ENCODE data around the gene SWI5.

The SWI5 gene

DNA sequence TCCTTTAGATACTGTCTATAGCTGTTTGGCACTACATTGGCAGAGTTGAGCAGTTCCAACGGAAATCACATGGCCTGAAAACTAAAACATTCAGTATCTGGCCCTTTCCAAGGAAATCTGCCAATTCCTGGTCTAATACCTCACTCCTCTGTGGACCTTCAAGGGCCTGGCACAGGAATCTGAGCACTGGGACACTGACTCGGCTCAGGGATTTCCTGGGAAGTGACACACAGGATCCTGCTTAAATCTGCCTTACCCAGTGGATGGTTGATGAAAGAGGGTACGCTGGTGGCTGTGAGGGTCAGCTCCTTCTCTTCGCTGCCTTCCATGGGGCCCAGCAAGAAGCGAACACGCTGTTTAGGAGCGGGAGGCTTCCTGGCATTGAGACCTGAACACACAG lies 45.3 kb downstream of the SWI5 start:
- DNase-seq = no peak

DNA sequence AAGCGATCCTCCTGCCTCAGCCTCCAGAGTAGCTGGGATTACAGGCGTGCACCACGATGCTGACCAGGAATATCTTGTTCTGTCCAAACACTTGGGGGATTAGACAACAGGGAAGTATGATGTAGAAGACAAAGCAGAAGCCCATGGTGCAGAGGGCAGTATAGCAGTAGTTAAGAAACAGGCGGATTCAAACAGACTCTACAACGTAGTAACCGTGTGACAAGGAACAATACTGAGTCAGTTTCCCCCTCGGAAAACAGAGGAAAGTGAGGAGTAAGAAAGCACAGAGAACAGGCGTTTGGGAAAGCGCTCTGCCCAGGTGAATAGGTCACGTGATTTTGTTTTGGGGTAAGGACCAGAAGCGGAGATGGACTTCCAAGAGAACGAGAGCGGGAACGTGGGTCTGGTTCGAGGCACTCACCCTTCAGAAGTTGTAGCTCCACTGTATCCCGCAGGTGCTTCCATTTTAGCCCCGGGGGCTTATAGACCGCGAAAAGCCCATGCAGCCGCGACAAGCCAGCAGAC lies 45.9 kb downstream of the SWI5 start:
- DNase-seq = no peak

DNA sequence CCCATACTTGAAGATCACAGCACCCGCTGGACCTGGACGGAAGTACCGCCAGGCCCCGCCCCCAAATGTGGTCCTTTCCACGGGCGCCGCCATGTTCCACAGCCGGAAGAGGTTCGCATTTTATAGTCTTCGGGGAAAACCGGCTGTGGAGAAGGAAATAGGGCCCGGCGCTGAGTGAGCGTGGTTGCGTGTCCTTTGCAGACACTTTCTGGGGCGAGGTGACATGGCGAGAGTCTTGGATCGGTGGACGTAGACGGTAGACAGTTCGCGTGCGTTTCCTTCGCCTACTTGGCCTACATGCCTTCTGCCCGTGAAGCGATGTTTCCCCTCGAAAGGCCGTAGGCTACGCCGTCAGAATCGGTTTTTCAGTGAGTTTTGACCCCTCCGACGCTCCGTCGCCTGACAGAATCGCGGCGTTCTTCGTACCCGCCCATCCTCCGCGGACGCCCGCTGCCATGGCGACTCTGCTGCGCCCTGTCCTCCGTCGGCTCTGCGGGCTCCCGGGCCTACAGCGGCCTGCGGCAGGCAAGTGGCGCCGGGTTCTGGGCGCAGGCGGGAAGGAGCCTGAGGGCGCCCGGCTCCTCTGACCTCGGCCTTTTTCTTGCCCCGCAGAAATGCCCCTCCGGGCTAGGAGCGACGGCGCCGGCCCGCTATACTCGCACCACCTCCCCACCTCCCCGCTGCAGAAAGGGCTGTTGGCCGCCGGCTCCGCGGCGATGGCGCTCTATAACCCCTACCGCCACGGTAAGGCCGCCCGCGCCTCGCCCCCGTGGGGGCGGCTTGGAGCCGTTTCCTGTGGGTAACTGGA lies 46.5 kb downstream of the SWI5 start, which contains the start of the genes COQ4 and TRUB2:
Gene COQ4 (plus strand): TSS at position 436 of the 808 bp plus-strand sequence. CDS start 20 bp downstream, at position 456.
Gene TRUB2 (minus strand): TSS at position 44 of the 808 bp plus-strand sequence. CDS start 39 bp downstream, at position 5.
- DNase-seq = peak; percentile 96

DNA sequence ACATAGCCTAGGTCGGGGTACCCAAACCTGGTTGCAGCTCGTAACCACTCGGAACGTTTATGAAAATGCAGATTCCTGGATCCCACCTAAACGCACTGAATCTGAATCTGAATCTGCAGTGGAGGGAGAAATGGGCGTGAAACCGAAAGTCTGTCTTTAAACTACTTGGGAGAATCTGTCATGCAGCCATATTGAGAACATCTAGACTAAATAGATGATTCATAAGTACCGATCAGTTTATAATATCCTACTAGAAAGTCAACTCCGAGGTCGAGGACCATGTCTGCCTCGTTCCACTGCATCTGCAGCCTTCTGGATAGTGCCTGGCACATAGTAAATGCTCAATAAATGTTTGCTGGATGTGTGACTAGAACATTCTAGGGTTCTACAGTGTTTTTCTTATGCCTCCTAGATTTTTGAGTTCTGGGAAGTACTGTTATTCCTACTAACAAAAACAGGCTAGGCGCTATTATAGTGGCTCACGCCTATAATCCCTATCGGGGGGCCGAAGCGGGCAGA lies 47.2 kb downstream of the SWI5 start:
- no peak for DNase-seq

DNA sequence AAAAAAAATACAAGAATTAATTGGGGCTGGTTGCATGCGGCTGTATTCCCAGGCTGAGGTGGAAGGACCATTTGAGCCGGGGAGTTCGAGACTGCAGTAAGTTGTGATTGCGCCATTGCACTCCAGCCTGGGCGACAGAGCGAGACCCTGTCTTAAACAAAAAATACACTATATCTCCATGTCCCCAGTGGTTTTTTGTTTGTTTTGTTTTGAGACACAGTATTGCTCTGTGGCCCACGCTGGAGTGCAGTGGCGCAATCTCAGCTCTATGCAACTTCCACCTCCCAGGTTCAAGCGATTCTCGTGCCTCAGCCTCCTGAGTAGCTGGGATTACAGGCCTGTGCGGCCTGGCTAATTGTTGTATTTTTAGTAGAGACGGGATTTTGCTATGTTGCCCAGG lies 47.7 kb downstream of the SWI5 start:
- no peak for DNase-seq

DNA sequence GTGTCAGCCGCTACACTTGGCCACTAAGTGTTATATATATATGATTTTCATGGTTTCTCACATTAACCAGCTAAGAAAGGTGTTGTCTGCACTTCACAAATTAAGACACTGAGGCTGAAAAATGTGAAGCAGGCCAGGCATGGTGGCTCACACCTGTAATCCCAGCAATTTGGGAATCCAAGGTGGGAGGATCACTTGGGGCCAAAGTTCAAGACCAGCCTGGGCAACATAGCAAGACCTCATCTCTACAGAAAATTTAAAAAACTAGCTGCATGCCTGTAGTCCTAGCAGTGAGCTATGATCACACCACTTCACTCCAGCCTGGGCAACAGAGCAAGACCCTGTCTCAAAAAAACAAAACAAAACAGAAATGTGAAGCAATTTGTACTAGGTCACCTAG lies 48.3 kb downstream of the SWI5 start:
- DNase-seq = no peak

DNA sequence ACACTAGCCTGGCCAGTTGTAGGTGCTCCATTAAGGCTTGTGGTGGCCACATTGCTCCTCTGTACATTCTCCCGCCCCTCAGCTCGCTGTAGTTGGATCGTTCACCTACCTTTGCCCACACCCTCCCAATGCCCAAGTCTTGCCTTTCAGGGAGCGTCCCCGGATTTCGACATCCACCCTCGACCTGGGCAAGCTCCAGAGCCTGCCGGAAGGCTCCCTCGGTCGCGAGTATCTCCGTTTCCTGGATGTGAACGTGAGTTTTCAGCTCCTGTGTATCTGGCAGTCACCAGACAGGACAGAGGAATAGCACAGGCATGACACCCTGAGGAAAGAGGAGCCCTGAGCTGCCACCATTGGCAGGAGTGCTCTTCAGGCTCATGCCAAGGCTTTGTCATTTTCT lies 49.6 kb downstream of the SWI5 start:
- no peak for DNase-seq

DNA sequence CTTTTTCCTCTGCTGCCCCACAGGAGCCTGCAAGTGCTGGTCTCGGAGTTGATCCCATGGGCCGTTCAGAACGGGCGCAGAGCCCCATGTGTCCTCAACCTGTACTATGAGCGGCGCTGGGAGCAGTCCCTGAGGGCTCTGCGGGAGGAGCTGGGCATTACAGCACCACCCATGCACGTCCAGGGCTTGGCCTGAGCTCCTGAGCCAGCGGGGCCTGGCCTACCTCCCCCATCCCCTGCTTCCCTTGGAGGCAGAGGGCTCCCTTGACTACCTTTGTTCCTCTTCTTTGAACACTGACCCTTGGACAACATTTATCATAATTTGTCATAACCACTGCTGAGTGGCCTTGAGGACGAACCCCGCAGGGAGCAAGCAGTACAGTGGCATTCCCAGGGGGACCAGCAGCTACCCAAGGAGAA lies 57.4 kb downstream of the SWI5 start:
- no peak for DNase-seq

DNA sequence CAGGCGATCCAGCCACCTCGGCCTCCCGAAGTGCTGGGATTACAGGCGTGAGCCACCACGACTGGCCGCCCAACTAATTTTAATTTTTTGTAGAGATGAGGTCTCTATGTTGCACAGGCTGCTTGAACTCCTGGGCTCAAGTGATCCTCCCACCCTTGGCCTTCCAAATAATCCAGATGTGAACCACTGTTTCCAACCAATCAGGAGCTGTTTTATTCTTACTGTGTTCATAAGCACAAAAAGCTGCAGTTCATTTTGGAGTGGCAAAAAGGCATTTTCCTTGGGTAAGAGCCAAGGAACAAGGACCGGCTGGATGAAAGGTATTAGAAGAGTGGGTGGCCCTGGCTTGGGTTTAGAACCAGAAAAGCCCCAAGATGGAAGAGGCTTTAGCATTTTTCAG lies 59.1 kb downstream of the SWI5 start:
- DNase-seq = no peak

DNA sequence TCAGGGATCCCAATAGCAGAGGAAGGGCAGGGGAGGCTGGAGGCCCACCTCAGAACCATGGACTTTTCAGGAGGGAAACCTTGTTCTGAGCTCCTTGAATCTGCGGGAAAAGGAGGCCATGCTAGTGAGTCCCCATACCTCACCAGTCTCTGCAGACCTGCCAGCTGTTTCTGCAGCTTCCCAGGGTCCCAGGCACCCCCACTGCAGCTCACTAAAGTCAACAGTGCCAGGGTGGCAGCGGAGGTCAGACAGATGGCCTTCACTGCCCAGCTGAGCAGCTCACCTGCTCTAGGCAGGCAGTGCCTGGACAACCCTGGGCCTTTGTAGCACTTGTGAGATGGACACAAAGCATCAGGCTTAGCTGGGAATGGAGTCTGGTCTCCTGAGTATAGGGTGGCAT lies 59.8 kb downstream of the SWI5 start:
- DNase-seq = no peak

DNA sequence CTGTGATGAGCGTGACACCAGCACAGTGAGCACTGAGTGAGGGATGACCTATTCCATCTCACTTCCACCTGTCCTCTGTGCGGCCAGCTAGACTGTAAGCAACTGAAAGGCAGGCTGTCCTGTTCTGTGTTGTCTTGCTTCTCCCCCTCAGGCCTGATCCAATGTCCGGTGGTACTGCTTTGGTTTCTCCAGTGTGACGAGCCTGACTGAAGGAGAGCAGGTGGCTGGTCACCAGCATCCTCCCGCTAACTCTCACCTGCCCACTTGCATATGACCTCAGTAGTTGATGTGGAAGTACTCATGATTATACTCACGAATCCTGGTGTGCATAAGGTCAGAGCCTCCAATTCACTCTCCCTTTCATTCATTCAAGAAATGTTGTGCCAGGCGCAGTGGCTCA lies 61.9 kb downstream of the SWI5 start:
- DNase-seq = no peak
